GM18520 (cell line): ENCODE data around the gene ADAMTS16.

Experiments
- ATAC-seq: cut with Tn5 transposase; IDR thresholded peaks from one replicate; pipeline ENCODE4 v1.9.1; 2021; ENCODE audit not compliant: unreplicated experiment

Gene ADAMTS16

DNA sequence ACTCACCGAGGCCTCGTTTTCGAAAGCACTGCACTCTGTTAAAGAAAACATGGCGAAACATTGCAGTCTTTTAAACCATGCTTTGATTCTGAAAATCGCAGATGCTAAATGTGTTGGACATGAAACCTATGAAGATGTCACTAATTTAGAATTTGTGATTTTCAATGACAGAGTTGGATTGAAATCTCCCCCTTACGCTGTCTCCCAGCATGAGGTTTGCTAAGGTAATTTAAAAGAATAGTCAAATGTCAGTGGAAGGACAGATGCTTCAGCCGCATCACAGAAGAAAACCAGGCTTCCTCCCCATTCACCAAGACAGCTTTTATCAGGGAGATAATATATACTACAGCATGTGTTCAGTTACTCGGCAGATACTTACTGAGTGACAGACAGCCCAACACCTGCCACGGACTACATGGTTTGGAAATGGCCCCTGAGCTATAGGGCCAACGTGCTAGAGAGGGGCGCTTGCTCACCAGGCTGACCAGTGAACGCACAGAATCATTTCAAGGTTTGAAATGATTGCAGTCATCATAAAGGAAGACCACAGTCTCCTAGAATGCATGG is 136.9 kb downstream of the ADAMTS16 start:
- no peak for ATAC-seq

DNA sequence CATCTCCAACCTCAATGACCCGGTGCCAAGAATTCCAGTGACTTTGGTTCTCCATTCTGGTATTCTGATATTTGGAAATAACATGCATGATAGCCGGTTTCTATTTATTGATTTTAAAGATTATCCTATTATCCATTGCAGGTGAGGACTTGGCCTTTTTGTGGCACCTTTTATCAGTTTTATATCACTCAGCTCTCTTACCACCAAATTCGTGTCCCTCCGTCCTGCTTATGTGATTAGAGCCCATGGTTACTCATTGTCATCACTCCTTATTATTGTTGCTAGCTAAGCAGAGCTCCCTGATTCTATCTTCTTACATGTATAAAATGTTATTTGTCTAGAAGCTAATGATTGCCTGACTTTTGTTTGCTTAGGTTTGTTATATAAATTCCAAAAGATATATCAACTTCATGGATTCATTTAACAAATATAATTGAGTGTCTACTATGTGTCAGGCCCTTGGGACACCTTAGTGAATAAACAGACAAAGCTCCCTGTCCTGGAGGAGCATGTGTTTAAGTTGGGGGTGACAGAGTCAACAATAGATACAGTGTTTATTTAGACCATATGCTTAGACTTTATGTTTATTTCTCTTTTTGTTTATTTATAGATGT is 138.2 kb downstream of the ADAMTS16 start:
- ATAC-seq: no peak

DNA sequence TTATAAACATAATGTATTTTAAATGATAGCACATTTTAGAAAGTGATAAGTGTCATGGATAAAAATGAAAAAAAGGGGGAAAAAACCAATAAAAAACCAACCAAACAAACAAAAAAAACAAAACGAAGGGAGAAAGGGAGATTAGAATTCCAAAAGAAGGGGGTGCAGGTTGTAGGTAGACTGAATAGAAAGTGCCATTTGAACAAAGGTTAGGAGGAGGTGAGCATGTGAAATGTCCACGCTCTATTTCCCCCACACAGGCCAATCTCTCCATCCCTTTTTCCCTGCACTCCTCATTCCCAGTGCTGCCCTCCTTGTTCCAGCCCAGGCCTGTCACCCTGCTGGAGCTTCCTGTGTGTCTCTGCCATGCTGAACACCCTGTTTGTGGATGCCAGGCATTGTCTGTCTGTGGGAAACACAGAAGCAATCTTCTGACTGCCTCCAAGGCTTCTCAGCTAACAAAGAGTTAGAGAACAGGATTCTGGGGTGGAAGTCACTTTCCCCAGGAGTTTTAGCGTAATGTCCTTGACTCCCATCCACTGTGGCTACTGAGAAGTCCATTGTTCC is 138.8 kb downstream of the ADAMTS16 start:
- no peak for ATAC-seq

DNA sequence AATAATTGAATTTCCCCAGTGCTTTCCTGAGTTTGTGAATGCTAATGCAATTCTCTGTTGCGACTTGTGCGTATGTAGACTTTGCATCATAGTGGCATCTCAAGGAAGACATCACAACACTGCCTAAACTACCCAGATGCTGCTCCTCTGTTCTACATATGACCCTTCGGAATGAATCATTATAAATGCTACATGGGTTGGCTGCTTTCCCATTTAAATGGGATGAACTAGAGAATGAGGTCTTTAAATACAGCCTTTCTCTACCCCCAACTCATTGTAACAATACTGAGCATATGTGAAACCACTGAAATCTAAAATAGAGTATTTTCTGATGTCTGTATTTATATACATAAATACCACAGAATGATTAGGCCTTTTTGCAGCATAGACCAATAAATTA is 145.8 kb downstream of the ADAMTS16 start:
- no peak for ATAC-seq

DNA sequence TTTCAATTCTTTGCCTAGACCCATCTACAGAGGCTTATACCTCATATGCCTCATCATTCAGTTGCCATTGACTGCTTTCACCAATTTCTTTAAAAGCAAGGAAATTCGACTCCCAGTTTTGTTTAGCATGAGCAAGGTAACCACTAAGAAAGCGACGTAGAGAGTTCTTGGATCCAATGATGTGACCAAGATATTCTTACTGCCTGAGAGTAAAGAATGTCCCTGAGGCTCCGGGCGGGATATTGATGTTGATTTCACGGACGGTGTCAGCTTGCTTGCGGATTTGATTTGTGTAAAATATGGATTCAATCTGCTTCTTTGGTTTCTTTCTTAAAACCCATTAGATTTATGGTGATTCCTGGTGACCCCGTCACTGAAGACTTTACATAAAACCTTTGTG is 147.3 kb downstream of the ADAMTS16 start:
- no peak for ATAC-seq

DNA sequence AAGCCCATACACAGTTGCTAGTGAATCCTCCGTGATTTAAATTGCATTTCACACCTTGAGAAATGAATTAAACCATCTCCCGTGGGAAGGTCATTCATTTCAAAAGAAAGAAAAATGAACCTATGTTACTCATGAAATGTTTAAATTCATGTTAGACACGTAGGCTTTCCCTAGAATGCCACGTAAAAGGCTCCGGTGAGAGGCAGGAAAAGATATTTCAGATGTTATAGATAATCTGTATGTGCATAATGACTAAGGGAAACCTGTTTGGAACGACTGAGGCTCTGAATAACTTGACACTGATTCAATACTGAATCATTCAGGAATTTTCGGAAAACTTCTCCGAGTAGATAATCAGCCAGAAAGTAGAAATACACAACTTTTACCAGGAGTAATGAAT is 148.1 kb downstream of the ADAMTS16 start:
- no peak for ATAC-seq

DNA sequence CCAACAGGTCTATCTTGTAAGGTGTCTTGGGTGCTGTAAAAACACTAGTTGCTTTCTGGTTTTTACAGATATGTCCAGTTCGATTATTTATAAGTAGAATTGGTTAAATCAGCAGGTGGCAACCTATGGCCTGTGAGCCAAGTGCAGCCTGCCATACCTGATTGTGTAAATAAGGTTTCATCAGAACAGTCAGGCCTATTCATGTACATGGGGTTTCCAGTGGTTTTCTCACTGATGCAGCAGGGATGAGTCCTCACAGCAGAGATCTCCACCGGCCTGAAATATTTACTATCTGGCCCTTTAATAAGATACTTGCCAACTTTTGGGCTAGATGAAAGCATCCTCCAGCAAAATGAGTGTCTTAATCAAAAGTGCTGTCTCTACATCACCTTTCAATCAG is 149.4 kb downstream of the ADAMTS16 start:
- ATAC-seq: no peak

DNA sequence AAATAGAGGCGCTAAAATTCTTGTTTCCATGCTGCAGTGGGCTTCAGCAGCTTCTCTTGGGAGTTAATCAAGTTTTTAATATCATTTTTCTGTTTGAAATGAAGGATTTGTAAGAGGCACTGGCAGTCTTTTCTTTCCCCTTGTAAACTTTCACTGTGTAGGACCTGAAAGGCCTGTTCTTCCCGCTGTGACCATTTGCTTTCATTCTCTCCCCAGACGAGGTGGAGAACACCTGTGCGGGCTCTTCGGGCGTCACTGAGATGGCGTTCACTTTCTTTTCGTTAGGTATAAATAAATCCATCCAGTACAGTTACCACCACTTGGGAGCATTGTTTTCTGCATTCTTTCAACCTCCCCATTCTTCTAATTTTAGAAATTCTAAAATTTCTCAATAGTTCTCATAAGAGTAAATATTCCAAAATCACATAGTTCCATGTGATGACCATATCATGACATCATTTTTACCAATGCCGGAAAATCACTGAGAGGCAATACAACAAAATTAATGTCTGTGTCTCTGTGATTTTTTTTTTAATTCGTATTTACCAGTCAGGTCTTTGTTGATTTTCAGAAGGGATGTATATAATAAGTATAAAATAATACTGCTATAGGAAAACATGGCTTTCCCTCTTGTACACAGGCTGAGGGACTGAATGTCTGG is 150.7 kb downstream of the ADAMTS16 start:
- no peak for ATAC-seq

DNA sequence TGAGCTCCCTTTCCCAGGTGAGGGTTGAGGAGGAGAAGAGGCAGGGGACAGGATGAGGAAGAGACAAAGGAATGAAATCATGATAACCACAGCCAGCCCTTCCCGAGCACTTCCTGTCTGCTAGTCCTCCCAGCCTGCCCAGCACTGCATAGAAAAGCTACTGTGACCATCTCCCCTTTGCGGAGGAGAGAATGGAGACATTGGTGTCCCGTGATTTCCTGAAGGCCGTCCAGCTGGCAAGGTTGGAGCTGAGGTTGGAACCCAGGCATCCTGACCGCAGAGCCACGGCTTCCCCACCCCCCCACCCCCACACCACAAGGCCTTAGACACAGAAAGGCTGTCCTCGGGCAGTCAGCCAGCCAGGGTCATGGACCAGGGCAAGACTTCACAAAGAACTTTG is 151.2 kb downstream of the ADAMTS16 start:
- no peak for ATAC-seq

DNA sequence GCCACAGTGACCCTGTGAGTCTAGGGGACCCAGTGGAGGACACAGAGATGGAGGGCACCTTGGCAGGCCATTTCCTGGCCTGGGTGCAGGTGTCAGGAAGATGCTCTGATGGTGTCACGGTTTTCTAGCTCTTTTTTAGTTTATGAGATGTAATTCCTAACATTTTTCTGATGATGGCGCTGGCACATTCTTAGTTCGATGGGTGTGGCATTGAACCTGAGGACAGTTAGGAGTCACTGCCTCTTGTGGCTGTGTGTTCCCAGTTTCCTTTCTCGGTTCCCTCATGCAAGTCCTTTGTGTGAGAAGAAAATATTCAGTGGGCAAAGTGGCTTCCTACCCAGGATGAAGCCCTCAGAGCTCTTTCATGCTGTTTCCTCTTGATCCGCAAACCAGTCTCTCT is 152.9 kb downstream of the ADAMTS16 start:
- ATAC-seq: no peak

DNA sequence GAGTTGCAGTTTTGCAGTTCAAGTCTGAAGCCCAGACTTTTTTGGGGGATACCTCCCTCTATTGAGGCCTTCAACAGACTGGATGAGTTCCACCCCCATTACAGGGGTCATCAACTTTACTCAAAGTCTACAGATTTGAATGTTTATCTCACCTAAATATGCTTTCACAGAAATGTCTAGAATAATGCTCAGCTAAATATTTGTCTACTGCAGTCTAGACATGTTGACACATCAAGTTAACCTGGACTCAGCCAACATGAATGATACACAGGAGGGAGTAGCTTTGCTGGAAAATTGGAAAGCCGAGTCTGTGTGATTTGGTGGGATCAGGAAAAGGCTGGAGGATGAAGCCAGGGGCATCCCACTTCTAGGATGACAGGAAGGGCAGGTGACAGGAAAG is 154.3 kb downstream of the ADAMTS16 start:
- ATAC-seq: no peak

DNA sequence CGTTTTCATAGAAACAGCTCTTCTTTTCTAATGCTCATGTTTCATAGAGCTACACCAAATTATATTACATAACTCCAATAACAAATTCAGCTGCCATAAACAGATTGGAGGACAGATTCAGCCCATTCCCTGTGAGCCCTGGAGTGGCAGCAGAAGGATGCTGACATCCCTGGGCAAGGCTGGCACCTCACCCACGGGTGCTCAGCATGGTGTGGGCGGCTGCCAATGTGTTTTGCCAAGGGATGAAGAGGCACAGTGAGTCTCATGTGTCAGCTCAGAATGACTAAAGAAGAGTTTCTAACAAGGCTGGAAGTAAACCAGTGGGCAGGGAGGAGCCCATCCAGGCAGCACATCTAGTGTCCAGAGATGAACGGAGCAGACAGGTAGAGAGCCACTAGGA is 155.2 kb downstream of the ADAMTS16 start:
- ATAC-seq: no peak

DNA sequence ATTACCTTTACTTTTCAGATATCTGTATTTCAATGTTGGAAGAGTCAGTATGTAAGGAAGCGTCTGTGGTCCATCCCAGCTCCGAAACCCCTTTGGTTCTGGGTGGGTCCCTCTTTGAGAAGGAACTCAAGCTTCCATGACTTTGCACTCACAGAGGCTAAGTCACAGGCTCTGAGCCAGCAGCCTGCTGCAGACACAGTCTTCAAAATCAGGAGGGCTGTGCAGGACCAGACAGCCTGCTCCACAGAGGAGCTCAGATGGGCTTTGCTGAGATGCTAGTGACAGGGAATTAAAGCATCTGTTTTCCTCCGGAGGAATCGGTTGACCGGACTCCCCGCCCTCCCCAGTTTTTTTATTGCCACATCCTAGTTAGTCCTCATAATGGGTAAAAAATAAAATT is 155.9 kb downstream of the ADAMTS16 start:
- no peak for ATAC-seq

DNA sequence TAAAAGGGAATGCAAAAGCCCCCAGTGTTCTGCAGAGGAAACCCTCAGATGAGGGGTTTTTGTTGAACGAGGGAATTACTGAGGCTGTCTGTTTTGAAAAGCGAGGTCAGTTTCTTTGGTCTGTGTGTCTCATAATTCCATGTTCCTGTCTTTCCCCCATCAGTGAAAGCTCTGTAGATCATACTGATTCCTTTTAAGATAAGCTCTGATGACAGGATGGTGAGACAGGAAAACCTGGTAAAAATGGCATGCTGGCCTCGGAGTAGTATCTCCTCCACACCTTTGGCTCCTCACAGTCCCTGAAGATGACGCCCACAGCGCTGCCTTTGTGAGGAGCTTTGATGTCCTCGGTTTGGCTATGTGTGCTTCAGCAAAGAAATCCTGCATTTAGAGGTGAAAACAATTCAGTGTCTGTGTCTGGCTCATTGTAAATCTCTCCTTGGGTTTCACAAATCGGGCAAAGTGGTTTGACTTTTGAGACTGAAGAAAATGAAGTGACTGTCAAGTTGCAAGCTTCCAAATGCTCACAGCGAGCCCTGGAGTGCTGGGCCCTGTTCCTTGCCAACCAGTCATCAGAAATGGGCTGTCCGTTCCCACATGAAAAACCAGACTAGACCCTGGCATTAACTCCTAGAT is 157.4 kb downstream of the ADAMTS16 start:
- ATAC-seq: no peak

DNA sequence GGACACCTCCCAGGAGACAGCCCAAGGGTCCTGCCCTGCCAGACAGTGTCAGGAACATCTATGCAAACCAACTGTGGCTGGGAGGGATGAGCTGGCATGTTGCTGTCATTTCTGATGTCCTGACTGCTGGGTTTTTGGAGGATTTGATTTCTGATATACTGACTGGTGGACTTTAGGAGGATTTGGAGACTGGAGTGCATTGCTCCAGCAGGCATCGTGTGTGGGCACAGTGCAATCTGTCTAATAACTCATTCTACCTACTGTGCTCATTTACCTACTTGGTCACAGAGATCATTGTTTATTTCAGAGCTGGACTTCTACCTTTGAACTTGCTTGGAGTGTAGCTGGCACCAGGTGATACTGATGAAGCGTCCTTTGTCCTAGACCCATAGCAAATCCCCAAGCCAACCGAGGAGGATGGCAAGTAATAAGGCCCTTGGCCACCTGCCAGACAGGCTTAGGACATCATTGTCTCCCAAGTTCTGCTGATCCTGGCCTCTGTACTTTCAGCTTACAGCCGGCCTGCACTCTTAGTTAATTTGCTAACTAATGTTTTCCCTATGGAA is 158.0 kb downstream of the ADAMTS16 start:
- no peak for ATAC-seq

DNA sequence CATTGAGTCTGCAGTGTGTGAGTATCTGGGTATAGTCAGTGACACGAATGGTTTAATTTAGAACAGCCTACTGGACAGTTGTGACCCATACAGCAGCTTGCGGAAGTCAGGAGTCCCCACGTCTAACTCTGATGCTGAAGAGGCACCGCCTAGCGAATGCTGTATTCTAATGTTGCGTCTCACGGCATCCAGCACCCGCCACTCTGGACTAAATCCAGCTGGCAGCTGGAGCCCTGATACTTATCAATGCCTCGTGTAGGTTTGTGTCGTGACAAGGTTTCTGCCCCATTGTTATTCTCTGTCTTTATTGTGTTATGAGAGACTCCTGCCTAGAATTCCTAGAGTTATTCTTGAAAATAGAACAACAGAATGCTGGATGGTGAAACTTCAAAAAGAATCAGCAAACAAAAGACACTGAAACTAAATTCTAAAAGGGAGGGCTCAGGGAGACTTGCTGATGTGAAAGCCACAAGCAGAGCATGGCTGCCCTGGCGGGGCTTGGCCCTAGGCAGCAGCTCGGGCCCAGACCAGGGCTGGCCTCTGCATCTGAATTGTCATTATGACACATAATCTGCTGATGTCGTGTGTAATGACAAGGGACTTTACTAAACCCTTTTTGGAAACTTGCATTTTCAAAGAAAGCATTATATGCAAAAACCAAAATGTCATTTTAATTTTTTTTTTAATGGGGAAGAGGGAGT is 158.9 kb downstream of the ADAMTS16 start:
- no peak for ATAC-seq

DNA sequence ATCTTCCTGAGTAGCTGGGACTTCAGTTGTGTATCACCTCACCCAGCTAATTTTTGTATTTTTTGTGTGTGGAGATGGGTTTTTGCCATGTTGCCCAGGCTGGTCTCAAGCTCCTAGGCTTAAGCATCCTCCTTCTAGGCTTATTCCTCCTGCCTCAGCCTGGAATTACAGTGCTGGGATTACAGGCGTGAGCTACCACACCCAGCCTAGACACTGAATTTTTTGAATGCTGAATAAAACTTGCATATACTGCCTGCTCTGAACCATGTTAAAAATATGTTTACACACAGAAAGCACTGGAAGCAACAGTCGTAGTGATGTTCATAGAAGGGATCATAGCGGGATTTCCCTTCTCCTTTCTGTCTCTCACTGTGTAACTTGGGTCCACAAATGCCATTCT is 161.0 kb downstream of the ADAMTS16 start:
- no peak for ATAC-seq

DNA sequence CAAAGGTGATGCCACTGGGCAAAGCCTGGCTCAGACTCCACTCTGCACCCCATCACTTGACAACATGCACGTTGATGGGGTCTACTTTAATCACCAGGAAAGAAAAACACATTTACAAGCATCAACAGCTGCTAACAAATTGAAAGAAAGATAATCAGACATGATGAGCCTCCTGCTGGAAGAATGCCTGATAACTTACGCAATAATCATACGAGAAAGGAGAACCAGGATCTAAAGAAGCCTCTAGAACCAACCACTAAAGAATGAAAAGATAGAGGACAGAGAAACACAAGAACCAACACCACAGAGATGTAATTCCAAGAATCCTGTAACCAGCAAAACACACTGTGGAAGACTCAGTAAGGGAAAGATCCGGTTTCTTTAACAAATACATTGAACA is 162.1 kb downstream of the ADAMTS16 start:
- ATAC-seq: no peak

DNA sequence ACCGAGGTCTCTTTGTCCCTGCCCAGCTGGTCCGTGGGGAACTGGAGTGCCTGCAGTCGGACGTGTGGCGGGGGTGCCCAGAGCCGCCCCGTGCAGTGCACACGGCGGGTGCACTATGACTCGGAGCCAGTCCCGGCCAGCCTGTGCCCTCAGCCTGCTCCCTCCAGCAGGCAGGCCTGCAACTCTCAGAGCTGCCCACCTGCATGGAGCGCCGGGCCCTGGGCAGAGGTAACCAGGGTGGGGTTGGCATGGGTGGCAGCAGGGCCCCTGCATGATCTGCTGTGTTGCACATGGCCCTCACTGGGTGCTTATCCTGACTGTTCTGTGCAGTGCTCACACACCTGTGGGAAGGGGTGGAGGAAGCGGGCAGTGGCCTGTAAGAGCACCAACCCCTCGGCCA is 163.1 kb downstream of the ADAMTS16 start:
- no peak for ATAC-seq

DNA sequence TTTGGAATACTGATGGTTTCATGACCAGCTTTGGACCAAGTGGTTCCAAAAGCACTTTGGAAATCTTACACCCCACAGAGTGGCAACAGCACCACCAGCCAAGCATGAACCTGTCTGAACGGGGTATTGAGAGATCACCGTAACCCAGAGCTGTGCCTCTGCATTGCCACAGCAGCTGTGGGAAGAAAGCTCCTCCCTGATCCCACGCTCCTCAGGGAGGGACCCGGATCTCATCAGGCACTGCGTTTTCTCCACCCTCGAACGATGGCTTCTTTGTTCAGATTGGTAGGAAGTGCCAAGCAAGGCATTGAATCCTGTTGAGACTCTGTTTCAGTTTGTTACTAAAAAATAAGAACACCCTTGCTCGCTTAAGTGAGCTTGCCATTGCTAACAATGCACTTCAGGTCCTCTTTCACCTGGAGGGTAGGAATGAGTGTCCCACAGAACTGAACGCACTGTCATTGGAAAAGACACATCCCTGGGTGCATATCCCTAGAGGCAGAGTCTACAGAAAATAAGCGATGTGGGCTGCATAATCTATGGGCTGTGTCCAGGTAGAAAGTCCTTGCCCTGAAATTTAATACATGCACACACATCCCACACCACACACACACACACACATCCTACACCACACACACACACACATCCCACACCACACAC is 164.4 kb downstream of the ADAMTS16 start:
- ATAC-seq: no peak

DNA sequence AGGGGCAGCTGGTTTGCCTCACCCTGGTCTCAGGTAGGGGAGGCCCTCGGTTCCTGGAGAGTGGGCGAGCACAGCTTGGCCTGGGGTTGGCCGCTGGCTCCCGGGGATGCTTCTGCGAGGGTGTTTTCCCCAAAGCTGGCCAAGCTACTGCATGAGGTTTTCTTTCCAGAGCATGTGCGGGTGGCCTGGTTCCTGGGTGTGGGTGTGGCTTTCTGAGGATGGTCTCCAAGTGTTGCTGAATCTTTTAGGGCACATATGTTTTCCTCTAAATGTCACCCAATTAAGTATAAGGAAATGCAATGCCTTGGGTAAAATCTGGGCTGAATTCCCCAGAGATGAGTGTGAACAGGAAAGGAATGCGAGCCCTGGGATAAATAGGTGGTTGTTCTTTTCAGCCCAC is 166.6 kb downstream of the ADAMTS16 start:
- ATAC-seq: no peak
